Neutrophil (primary cell): ENCODE measurements around the gene CLEC2D.
"Not testable (repeated sequence)": the region's sequence is repeated elsewhere in the genome, so short reads cannot be mapped to it uniquely, and the experiment has no call there.

Experiments used
- H3K27ac ChIP-seq: fragments of 200-600 bp; sonication (generic); 2 replicates; pipeline ENCODE4 v1.5.1; 2016; ENCODE audit warnings: mild to moderate bottlenecking, moderate library complexity
- H3K27me3 ChIP-seq: fragments of 200-600 bp; sonication (generic); 2 replicates; pipeline ENCODE4 v1.6.0; 2016; ENCODE audit warnings: mild to moderate bottlenecking
- H3K36me3 ChIP-seq: fragments of 200-600 bp; sonication (generic); 2 replicates; pipeline ENCODE4 v1.5.1; 2017
- H3K4me1 ChIP-seq, 2 experiments: fragments of 200-600 bp in 1 of 2; sonication (generic) in 1 of 2; 1 replicate in 1 of 2; 2 replicates in 1 of 2; pipeline versions ENCODE4 v1.5.1 to v1.6.1; 2013 to 2016; ENCODE audit warnings: low read depth in 1 of 2, low read length in 1 of 2, mild to moderate bottlenecking in 1 of 2, moderate library complexity in 1 of 2; ENCODE audit not compliant: control insufficient read depth in 1 of 2, insufficient read depth in 1 of 2
- H3K4me3 ChIP-seq, 2 experiments: fragments of 200-600 bp in 1 of 2; sonication (generic) in 1 of 2; 1 replicate in 1 of 2; 2 replicates in 1 of 2; pipeline ENCODE4 v1.5.1; 2013 to 2016; ENCODE audit warnings: low read depth in 1 of 2, low read length in 1 of 2, mild to moderate bottlenecking in 1 of 2, moderate library complexity in 1 of 2
- H3K9me3 ChIP-seq: fragments of 200-600 bp; sonication (generic); 2 replicates; pipeline ENCODE4 v1.5.1; 2016
- TF ChIP-seq, protein P1 (sequence below): fragments of 200-600 bp; sonication (generic); IDR thresholded peaks from 2 replicates; pipeline ENCODE4 v1.5.1; 2016; ENCODE audit warnings: antibody characterized with exemption

CLEC2D gene

DNA sequence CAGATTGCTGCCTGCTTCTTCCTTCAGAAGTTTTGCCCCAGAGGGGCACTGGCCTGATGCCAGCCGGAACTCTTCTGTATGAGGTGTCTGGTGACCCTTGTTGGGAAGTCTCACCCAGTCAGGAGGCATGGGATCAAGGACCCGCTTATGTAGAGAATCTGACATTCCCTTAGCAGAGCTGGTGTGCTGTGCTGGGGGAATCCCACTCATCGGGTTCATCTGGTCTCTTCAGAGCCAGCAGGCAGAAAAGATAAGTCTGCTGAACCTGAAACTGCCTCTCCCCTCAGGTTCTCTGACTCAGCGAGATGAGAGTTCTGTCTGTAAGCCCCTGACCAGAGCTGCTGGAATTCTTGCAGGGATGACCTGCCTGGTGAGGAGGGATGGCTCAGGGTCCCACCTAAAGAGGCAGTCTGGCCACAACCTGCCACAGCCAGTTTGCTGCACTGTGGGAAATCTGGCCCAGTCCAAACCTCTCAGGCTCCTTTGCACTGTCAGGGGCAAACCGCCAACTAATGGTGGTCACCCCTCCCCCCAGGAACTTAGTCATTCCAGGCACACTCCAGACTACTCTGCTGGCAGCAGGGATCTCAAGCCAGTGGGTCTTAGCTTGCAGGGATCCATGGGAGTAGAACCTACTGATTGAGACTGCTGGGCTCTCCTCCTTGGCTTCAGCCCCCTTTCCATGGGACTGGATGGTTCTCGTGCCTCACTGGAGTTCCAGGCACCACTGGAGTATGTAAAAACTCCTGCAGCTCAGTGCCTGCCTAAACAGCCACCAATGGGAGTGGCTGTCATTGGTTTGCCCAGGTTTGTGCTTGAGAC, 4.1 kb downstream of the CLEC2D start:
- H3K27ac ChIP-seq, result no peak overlapping the region
- H3K4me3 ChIP-seq, result no peak overlapping the region
- no peaks in the 10 kb centered on the region for H3K27me3 ChIP-seq
- peaks cover 0 to 6% of the 10 kb centered on the region in 2 experiments for H3K4me1 ChIP-seq
- no peaks in the 10 kb centered on the region for H3K9me3 ChIP-seq
- TF ChIP-seq, protein P1, sequence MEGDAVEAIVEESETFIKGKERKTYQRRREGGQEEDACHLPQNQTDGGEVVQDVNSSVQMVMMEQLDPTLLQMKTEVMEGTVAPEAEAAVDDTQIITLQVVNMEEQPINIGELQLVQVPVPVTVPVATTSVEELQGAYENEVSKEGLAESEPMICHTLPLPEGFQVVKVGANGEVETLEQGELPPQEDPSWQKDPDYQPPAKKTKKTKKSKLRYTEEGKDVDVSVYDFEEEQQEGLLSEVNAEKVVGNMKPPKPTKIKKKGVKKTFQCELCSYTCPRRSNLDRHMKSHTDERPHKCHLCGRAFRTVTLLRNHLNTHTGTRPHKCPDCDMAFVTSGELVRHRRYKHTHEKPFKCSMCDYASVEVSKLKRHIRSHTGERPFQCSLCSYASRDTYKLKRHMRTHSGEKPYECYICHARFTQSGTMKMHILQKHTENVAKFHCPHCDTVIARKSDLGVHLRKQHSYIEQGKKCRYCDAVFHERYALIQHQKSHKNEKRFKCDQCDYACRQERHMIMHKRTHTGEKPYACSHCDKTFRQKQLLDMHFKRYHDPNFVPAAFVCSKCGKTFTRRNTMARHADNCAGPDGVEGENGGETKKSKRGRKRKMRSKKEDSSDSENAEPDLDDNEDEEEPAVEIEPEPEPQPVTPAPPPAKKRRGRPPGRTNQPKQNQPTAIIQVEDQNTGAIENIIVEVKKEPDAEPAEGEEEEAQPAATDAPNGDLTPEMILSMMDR, result no peak
- peaks cover 21% of the 10 kb centered on the region for H3K36me3 ChIP-seq

DNA sequence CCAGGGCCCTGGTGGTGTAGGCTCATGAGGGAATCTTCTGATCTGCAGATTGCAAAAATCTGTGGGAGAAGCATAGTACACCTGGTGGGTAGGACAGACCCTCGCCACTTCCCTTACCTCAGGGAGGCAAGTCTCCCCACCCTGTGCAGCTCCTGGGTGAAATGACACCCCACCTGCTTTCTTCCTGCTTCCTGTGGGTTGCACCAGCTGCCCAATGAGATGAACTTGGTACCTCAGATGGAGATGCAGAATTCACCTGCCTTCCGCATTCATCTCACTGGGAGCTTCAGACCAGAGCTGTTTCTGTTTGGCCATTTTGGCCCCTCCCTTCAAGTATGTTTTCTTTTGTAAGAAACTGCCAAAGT, 4.7 kb downstream of the CLEC2D start:
- TF ChIP-seq, protein P1, result no peak
- Histone ChIP-seq H3K4me3 (no peak overlapping the region), H3K36me3 (peaks cover 17% of the 10 kb centered on the region), H3K27ac (no peak overlapping the region), H3K4me1 (peaks cover 0 to 6% of the 10 kb centered on the region in 2 experiments), H3K9me3 (no peaks in the 10 kb centered on the region), H3K27me3 (no peaks in the 10 kb centered on the region)

DNA sequence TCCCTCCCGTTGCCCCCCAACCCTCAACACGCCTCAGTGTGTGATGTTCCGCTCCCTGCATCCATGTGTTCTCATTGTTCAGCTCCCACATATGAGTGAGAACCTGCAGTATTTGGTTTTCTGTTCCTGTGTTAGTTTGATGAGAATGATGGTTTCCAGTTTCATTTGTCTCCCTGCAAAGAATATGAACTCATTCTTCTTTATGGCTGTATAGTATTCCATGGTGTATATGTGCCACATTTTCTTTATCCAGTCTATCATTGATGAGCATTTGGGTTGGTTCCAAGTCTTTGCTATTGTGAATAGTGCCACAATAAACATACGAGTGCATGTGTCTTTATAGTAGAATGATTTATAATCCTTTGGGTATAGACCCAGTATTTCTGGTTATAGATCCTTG, 13.0 kb downstream of the CLEC2D start:
- Histone ChIP-seq H3K36me3 (peaks cover 47% of the 10 kb centered on the region), H3K9me3 (peaks cover 11% of the 10 kb centered on the region)
- not testable (repeated sequence) for H3K4me1 ChIP-seq, H3K27me3 ChIP-seq, H3K27ac ChIP-seq, H3K4me3 ChIP-seq

- Histone ChIP-seq H3K36me3 (peaks cover 51% of the 10 kb centered on the region), H3K9me3 (peaks cover 11% of the 10 kb centered on the region)
- H3K27ac ChIP-seq, H3K4me3 ChIP-seq, H3K27me3 ChIP-seq, H3K4me1 ChIP-seq: not testable (repeated sequence)
Observed at GRCh38 chr12:9682949-9683348, 13.4 kb downstream of the CLEC2D start.

DNA sequence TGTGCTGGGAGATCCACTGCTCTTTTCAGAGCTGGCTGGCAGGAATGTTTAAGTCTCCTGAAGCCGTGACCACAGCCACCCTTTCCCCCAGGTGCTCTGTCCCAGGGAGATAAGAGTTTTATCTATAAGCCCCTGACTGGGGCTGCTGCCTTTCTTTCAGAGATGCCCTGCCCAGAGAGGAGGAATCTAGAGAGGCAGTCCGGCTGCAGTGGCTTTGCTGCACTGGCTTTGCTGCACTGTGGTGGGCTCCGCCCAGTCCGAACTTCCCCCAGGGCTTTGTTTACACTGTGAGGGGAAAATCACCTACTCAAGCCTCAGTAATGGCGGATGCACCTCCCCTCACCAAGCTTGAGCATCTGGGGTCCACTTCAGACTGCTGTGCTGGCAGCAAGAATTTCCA, 15.9 kb downstream of the CLEC2D start:
- peaks cover 60% of the 10 kb centered on the region for H3K36me3 ChIP-seq
- H3K27me3 ChIP-seq, H3K4me3 ChIP-seq, H3K4me1 ChIP-seq, H3K9me3 ChIP-seq, H3K27ac ChIP-seq: not testable (repeated sequence)

DNA sequence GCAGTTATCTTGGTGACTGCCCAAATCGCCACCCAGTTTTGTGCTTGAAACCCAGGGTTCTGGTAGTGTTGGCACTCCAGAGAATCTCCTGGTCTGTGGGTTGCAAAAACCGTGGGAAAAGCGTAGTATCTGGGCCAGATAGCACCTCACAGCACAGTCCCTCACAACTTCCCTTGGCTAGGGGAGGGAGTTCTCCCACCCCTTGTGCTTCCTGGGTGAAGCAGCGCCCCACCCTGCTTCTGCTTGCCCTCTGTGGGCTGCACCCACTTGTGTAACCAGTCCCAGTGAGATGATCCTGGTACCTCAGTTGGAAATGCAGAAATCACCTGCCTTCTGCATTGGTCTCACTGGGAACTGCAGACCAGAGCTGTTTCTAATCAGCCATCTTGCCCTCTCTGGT, 16.4 kb downstream of the CLEC2D start:
- TF ChIP-seq, protein P1, result no peak
- no peaks in the 10 kb centered on the region for H3K9me3 ChIP-seq

GRCh38 chr12:9687228-9687627, 17.7 kb downstream of the CLEC2D start:
- Histone ChIP-seq H3K36me3 (peaks cover 56% of the 10 kb centered on the region), H3K27me3 (no peaks in the 10 kb centered on the region), H3K9me3 (no peaks in the 10 kb centered on the region), H3K4me1 (no peaks in the 10 kb centered on the region), H3K27ac (no peak overlapping the region), H3K4me3 (no peak overlapping the region)
- TF ChIP-seq, protein P1, result no peak

More for the DNA sequence above, 16.4 kb downstream of the CLEC2D start:
- H3K27ac ChIP-seq, result no peak overlapping the region
- no peaks in the 10 kb centered on the region for H3K27me3 ChIP-seq
- peaks cover 59% of the 10 kb centered on the region for H3K36me3 ChIP-seq
- H3K4me1 ChIP-seq, result no peaks in the 10 kb centered on the region
- no peak overlapping the region for H3K4me3 ChIP-seq
